SH-SY5Y (cell line): ENCODE measurements around the gene PCDH9.

Source experiments
- GATA2 ChIP-seq: IDR thresholded peaks from 2 replicates; pipeline ENCODE4 v1.6.1; 2011; ENCODE audit warnings: mild to moderate bottlenecking, low read depth, low read length
- GATA3 ChIP-seq: IDR thresholded peaks from 2 replicates; pipeline ENCODE4 v1.6.1; 2011; ENCODE audit warnings: low read depth, mild to moderate bottlenecking, low read length, moderate library complexity

DNA sequence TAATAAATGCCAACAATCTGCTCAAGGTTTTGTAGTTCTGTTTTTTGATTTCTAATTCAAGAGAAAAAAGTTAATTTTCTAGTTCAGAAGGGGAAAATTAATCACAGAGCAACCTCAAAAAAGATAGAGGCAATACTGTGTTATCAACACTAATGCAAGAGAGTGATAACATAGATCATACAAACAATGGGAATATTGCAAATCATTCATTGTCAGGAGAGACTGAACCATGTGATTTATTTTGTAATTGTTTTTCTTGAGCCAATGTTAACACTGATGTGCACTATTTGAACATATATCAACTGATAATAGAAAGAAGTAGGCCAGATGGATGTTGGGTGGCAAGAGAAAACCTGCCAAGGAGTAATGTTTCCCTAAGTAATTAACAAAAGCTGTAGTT is 19.9 kb downstream of the PCDH9 start:
- TF ChIP-seq GATA2, result no peak
- TF ChIP-seq GATA3, result no peak
